B cell (primary cell): ENCODE results near the gene CYB5D1. TPM values are rescaled to one million over a fixed set of nuclear protein-coding genes. Genes with fewer than 3 reads are reported as not detected.

Experiments
- ATAC-seq: fragments of 200-7000 bp; cut with Tn5 transposase; one replicate; pipeline ENCODE4 v1.10.0; 2021; ENCODE audit warnings: low read depth, mild to moderate bottlenecking, moderate number of reproducible peaks, moderate library complexity
- CTCF ChIA-PET: fragments of 350-600 bp; sonication (Branson Sonifier 250); formaldehyde crosslinking; loops from one replicate; lab custom pipeline; 2021; ENCODE audit warnings: antibody characterized with exemption, inconsistent platforms; lab: Charles Lee
- POLR2A ChIA-PET: fragments of 350-600 bp; sonication (Branson Sonifier 250); formaldehyde crosslinking; loops from one replicate; lab custom pipeline; 2021; ENCODE audit warnings: antibody characterized with exemption; lab: Charles Lee
- DNase-seq: peaks from one replicate; pipeline ENCODE4 v3.0.0; 2013
- H2AFZ ChIP-seq: 2 replicates; pipeline ENCODE4 v1.6.1; 2012; ENCODE audit warnings: mild to moderate bottlenecking, low read depth, low read length; ENCODE audit not compliant: insufficient read depth, poor library complexity, severe bottlenecking
- H3K27ac ChIP-seq, 2 donors: 1 replicate in 1 of 2; 2 replicates in 1 of 2; pipeline ENCODE4 v1.5.1; 2012 to 2013; ENCODE audit warnings: low read length in 2 of 2, mild to moderate bottlenecking in 2 of 2, moderate library complexity in 1 of 2
- H3K27me3 ChIP-seq, 4 experiments: fragments of 200-600 bp in 1 of 4; sonication (generic) in 1 of 4; replicated peaks in 1 of 4; 1 replicate in 2 of 4; 2 replicates in 2 of 4; pipeline versions ENCODE4 v1.6.1 to v1.7.0; 2013 to 2016; ENCODE audit warnings: low read length in 3 of 4, mild to moderate bottlenecking in 2 of 4, mixed read lengths in 1 of 4, moderate library complexity in 1 of 4; ENCODE audit not compliant: insufficient read depth in 4 of 4, control insufficient read depth in 3 of 4; ENCODE audit errors: control extremely low read depth in 1 of 4
- H3K36me3 ChIP-seq, 2 experiments: replicated peaks in 1 of 2; 1 replicate in 1 of 2; 2 replicates in 1 of 2; pipeline versions ENCODE4 v1.6.1 to v1.7.1; 2013; ENCODE audit warnings: low read length in 1 of 2; ENCODE audit not compliant: insufficient read depth in 2 of 2, control insufficient read depth in 1 of 2; ENCODE audit errors: control extremely low read depth in 1 of 2, extremely low read depth in 1 of 2
- H3K4me1 ChIP-seq, 2 donors: fragments of 200-600 bp in 1 of 2; sonication (generic) in 1 of 2; 1 replicate in 1 of 2; 2 replicates in 1 of 2; pipeline versions ENCODE4 v1.5.1 to v1.6.1; 2013 to 2017; ENCODE audit warnings: low read length in 2 of 2; ENCODE audit not compliant: control insufficient read depth in 2 of 2, insufficient read depth in 2 of 2
- H3K4me2 ChIP-seq: replicated peaks from 2 replicates; pipeline ENCODE3; 2012; ENCODE audit warnings: mild to moderate bottlenecking, low read depth, low read length; ENCODE audit not compliant: poor library complexity, severe bottlenecking
- H3K4me3 ChIP-seq, 5 experiments: fragments of 200-600 bp in 1 of 5; sonication (generic) in 1 of 5; 1 replicate in 3 of 5; 2 replicates in 2 of 5; pipeline versions ENCODE4 v1.5.1 to v1.7.0; 2011 to 2016; ENCODE audit warnings: low read length in 4 of 5, mild to moderate bottlenecking in 4 of 5, low read depth in 2 of 5, control low read depth in 1 of 5, moderate library complexity in 1 of 5; ENCODE audit not compliant: insufficient read depth in 1 of 5; ENCODE audit errors: control extremely low read depth in 1 of 5, extremely low read depth in 1 of 5
- H3K79me2 ChIP-seq: fragments of 200-600 bp; sonication (generic); one replicate; pipeline ENCODE4 v1.6.0; 2016; ENCODE audit warnings: low read length; ENCODE audit not compliant: control insufficient read depth, insufficient read depth
- H3K9ac ChIP-seq: fragments of 200-600 bp; sonication (generic); 2 replicates; pipeline ENCODE4 v1.6.1; 2017; ENCODE audit warnings: mild to moderate bottlenecking, low read length, moderate library complexity
- H3K9me3 ChIP-seq, 3 donors: one replicate each; pipeline versions ENCODE4 v1.6.1 to v1.7.1; 2013; ENCODE audit warnings: low read length in 2 of 3; ENCODE audit not compliant: control insufficient read depth in 2 of 3, insufficient read depth in 1 of 3; ENCODE audit errors: control extremely low read depth in 1 of 3
- H4K20me1 ChIP-seq: 2 replicates; pipeline ENCODE4 v1.6.0; 2012; ENCODE audit warnings: mild to moderate bottlenecking, low read length; ENCODE audit not compliant: insufficient read depth, control insufficient read depth, poor library complexity, severe bottlenecking
- H3K27ac Mint-ChIP-seq: one replicate; pipeline ENCODE4 v1.8.0; 2021; ENCODE audit warnings: mixed read lengths
- H3K27me3 Mint-ChIP-seq: one replicate; pipeline ENCODE4 v1.8.0; 2021; ENCODE audit warnings: mixed read lengths
- H3K4me1 Mint-ChIP-seq: one replicate; pipeline ENCODE4 v1.8.0; 2021; ENCODE audit warnings: mixed read lengths
- H3K4me3 Mint-ChIP-seq: one replicate; pipeline ENCODE4 v1.8.0; 2021; ENCODE audit warnings: mixed read lengths
- H3K9me3 Mint-ChIP-seq: one replicate; pipeline ENCODE4 v1.8.0; 2022; ENCODE audit warnings: mixed read lengths; ENCODE audit not compliant: insufficient read depth
- EZH2 ChIP-seq: IDR thresholded peaks from 2 replicates; pipeline ENCODE4 v1.6.1; 2012; ENCODE audit warnings: borderline replicate concordance, low read depth, mild to moderate bottlenecking, moderate library complexity, low read length; ENCODE audit not compliant: insufficient read depth, poor library complexity, severe bottlenecking
- WGBS: methylation state at CpG from one replicate; pipeline ENCODE4 v1.1.5; 2013; ENCODE audit warnings: missing lambda C conversion rate; ENCODE audit not compliant: insufficient coverage; 5-methylcytosine and 5-hydroxymethylcytosine counted together
- intact Hi-C: fragments of 100-400 bp; cut with micrococcal nuclease; formaldehyde crosslinking; loops from one replicate; pipeline ENCODE4 v1.10.0; 2022
- polyA plus RNA-seq: library from polyadenylated mRNA; depleted of rRNA; stranded (reverse); fragments of >200 nt; gene quantifications from 2 replicates; pipeline ENCODE4 v1.2.3, GENCODE V29; 2012
- total RNA-seq, 2 donors: library from RNA; stranded (reverse); fragments of 120-200 nt in 1 of 2; gene quantifications; 1 replicate in 1 of 2; 2 replicates in 1 of 2; pipeline versions ENCODE4 v1.2.3 to v1.2.4, GENCODE V29; 2013 to 2022
- TF ChIP-seq, protein P1 (sequence below): fragments of 200-600 bp; IDR thresholded peaks from one replicate; pipeline ENCODE4 v1.8.0; 2022; ENCODE audit warnings: antibody characterized with exemption, mild to moderate bottlenecking

Gene CYB5D1
- total and polyA plus RNA-seq, 2 donors (not counting 1 experiment from before 2014, with no cell fraction given) = 6.3 to 10.2 TPM

DNA sequence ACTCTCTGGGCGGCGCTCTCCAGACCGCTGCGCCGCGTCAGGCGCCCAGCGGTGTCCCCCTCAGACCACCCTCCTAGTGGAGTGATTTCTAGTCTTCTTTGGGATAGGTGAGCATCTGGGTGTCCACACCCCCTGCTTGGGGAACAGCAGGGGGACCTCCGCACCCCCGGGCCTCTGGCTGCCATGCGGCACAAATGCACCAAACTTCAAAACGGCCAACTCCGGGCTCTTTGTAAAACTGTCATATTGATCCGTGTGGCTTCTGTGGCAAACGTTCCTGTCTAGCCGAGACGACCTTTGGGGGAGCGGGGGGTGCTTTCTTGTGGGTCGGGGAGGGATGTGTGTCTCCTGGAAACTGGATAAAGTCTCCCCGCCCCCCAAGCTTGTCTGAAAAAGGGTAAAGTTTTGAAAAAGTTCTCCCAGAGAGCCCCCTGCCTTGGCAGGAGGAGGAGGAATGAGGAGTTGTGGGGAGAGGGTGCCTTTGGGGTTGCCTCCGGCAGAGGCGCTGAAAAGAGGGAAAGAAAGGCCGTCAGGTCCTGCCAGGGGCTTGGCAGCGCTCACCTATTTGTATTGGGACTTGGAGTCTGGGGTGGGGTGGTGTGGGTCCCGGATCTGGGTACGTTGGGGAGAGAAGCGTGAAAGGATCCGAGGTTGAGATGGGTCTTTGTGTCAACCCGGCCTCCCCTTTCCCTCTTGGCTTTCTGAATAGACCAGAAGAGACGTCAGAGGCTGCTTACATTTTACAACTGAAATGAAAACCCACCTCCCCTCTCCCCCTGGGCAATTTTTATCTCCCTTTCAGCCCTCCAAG lies 28.6 kb downstream of the CYB5D1 start:
- H3K27me3 Mint-ChIP-seq = no peaks in the 10 kb centered on the region
- peaks cover 3% of the 10 kb centered on the region for H3K4me1 Mint-ChIP-seq
- DNase-seq (peak; percentile 55), ATAC-seq (peak; percentile 3)
- Histone ChIP-seq H3K4me2 (peak overlapping the region; percentile 86), H3K27me3 (no peaks in the 10 kb centered on the region), H2AFZ (peak overlapping the region; percentile 69), H3K79me2 (peaks cover 14% of the 10 kb centered on the region), H3K4me1 (peaks cover 25 to 42% of the 10 kb centered on the region in 2 donors), H3K27ac (peak overlapping the region; percentile 46 to 68), H4K20me1 (no peaks in the 10 kb centered on the region), H3K36me3 (peaks cover 0 to 8% of the 10 kb centered on the region in 2 experiments), H3K9ac (peak overlapping the region; percentile 68), H3K4me3 (peak overlapping the region; percentile 65 to 95 (median 79)), H3K9me3 (no peaks in the 10 kb centered on the region)
- TF ChIP-seq, protein P1, sequence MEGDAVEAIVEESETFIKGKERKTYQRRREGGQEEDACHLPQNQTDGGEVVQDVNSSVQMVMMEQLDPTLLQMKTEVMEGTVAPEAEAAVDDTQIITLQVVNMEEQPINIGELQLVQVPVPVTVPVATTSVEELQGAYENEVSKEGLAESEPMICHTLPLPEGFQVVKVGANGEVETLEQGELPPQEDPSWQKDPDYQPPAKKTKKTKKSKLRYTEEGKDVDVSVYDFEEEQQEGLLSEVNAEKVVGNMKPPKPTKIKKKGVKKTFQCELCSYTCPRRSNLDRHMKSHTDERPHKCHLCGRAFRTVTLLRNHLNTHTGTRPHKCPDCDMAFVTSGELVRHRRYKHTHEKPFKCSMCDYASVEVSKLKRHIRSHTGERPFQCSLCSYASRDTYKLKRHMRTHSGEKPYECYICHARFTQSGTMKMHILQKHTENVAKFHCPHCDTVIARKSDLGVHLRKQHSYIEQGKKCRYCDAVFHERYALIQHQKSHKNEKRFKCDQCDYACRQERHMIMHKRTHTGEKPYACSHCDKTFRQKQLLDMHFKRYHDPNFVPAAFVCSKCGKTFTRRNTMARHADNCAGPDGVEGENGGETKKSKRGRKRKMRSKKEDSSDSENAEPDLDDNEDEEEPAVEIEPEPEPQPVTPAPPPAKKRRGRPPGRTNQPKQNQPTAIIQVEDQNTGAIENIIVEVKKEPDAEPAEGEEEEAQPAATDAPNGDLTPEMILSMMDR = no peak
- no peak for TF ChIP-seq EZH2
- no peaks in the 10 kb centered on the region for H3K9me3 Mint-ChIP-seq
- H3K27ac Mint-ChIP-seq = no peak overlapping the region
- intact Hi-C loops = loop anchor here (1.0 to 10.0 kb wide), 4 partner anchors 29 to 142 kb away; partner anchors contain the start of gene CNTROB
- no peak overlapping the region for H3K4me3 Mint-ChIP-seq
- under 1% methylated on average over 20 of the region's 30 CpGs for WGBS
- CTCF ChIA-PET = interaction anchor here (0.8 to 1.4 kb wide), 6 partner anchors 18 to 171 kb away, joined by 3 to 5 read pairs (median 3); partner anchors contain the start of gene RNF227
- POLR2A ChIA-PET = interaction anchor here (0.8 to 1.4 kb wide), 2 partner anchors 29 kb away, joined by 4 to 8 read pairs; partner anchors contain the start of genes NAA38 and RNF227
